HG03039 (cell line): ENCODE data around the gene CEP70.
"Not testable (repeated sequence)": the region's sequence is repeated elsewhere in the genome, so short reads cannot be mapped to it uniquely, and the experiment has no call there.

ENCODE experiments used
- ATAC-seq: cut with Tn5 transposase; IDR thresholded peaks from one replicate; pipeline ENCODE4 v1.9.1; 2021; ENCODE audit warnings: mild to moderate bottlenecking, moderate library complexity; ENCODE audit not compliant: unreplicated experiment

The CEP70 gene

DNA sequence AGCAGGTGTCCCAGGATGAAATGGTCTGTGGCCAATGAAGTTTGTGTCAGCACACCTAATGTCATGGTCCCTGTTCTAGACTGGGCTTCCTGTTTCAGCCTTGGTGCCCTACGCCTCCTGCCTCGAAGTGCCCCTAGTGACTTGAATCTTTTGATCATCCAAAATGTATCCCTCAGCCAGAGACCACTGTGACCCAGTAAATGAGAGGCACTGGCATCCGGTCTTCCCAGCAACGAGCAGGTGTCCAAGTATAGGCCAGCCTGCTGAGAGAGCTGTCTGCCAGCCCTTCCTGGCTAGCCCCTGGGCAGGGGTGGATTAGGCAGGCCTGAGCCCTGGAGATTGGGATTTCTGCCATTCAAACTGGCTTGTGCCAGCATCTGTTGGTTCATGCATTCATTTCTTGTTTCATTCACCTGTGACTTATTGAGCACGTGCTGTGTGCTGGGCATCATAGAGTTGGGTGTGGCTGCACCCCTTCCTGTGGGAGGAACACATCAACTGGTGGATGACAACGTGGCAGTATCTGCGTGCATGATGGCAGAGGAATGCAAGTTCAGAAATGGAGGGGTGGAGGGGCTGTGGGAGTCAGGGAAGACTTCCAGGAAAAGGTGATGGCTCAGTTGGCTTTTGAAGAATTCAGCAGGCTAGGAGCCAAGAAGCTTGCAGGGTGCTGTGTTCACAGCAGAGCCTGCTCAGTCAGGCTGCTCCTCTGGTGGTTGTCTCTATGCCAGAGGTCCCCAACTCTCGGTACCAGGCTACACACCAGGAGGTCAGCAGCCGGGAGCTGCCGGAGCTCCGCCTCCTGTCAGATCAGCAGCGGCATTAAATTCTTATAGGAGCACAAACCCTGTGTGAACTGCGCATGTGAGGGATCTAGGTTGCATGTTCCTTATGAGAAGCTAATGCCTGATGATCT is 138.0 kb downstream of the CEP70 start:
- no peak for ATAC-seq

DNA sequence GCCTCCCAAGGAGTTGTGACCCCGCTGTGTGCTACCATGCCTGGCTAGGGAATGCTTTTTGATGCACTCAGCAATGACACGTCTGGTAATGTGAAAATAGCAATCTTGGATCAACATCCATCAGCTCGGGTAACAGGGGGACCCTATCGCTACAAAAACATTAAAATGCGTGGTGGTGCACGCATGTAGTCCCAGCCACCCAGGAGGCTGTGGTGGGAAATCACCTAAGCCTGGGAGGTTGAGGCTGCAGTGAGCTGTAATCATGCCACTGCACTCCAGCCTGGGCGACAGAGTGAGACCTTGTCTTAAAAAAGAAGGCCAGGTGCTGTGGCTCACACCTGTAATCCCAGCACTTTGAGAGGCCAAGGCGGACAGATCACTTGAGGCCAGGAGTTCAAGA is 140.1 kb downstream of the CEP70 start:
- not testable (repeated sequence) for ATAC-seq

DNA sequence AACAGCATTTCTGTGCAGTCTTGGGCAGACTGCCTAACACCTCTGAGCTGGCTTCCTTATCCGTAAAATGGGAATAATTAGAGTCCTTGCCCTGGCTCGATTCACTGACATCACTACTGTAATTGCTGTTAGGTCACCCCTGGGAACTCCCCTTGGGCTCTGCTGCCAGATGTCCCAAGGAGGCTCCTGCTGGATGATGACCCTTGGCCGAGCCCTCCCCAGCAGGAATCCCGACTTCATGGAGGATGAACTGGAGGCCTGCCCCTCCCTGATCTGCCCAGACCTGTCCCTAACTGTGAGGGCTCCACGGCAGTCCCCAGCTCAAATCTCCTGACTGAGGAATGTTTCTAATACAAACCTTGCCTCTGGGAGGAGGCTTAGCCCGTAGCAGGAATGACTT is 141.6 kb downstream of the CEP70 start:
- ATAC-seq: no peak

DNA sequence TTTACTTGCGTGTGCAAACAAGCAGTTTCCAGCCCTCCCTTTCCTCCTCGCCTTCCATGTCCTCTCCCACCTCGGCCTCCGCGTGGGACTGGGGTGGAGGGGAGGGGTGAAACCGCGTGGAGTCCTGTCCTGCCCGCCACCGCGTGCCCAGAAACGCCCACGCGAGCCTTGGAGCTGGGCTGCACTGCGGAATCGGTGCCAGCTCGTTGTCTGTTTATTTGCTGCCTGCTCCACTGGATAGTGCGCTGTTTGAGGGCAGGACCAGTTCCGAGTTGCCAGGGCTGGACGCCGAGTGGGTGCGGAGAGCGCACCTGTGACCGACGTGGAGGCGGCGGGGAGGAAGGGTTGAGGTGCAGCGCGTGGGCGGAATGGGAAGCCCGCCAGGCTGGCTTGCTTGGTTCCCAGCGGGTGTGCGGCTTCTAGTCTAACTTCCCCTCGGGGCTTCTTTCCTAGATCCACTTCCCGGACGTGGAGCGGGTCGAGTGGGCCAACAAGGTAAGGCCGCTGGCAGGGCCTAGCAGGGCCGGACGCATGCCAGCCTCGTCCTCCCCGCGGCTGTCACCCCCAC is 142.4 kb downstream of the CEP70 start:
- ATAC-seq: no peak

DNA sequence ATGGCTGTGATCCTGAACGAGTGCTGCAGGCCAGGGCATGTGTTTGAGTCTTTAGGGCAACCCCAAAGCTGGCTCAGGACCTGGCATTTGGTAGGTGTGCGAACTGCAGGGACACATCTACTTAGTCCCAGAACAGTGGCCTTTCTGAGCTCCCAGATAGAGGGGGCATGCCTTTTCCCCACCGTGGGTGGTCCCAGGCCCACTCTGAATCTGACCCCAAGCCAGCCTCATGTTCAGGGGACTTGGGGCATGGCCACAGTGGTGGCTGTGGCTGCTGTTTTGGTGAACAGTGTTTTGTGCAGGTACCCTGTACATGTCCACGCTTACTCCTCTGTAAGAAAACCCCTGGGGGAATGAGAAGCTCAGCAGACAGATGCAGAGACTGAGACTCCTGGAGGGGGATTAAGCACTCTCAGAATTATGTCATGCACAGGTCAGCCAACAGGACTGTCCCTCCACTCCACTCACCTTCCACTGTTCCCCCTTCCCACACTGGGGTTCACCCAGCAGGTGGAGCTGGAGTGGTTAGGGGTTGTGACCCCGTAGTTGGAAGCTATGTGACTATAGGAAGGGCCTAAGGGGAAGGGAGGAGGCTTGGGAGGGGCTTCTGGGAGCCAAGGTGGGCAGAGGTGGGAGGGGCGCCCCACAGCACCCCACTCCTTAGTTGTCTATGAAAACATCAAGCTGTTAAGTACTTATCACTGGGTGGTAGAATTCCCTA is 143.2 kb downstream of the CEP70 start:
- no peak for ATAC-seq

DNA sequence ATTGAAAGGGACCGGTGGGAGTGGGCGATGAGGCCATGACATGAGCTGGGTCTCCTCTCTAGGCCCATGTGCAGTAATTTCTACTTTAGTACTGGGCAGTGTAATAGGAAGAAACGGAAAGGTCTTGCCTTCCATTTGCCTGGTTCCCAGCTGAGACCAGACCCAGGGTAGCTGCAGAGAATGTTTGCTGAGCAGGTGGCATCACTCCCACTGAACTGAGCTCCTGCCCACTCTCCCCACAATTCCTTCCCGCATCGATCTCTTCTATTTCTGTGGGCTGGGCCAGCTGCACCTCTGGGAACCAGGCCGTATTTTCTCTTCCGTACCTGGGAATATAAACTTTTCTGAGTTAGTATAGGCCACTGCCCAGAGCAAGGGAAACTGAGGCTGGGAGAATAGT is 143.9 kb downstream of the CEP70 start:
- no peak for ATAC-seq

DNA sequence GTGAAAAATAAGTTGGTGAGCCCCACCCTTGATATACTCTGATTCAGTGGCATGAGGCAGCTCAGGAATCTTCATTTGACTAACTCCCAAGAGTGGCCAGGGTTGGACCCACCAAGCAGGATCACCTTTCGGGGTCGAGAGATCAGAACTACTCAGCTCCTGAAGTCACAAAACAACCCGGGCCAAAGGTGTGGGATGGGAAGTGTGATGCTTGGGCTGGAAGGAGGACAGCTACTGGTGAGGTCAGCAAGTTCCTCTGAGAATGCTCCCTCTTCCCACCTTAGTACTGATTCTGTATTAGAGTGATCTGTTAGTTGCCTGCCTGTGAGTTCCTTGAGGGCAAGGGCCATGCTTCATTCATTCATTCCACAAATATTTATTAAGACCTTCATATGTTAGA is 144.6 kb downstream of the CEP70 start:
- no peak for ATAC-seq

DNA sequence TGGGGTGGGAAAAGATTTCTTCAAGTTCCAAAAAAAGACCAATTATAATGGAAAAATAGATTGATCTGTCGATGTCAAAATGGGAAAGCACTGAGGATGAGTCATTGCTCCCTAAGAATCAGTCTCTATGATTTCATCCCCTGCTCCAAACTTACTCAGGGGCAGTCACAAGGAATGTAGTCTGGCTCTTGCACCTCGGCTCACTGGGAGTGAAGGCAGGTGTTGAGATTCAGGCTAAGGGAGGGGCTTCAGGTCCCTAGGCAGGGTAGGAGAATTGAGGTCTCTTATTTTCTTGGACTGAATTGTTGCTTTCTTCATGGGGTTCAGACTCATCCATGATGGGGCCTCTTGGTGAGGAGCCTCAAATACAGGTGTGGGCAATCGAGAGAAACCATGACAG is 145.4 kb downstream of the CEP70 start:
- no peak for ATAC-seq

DNA sequence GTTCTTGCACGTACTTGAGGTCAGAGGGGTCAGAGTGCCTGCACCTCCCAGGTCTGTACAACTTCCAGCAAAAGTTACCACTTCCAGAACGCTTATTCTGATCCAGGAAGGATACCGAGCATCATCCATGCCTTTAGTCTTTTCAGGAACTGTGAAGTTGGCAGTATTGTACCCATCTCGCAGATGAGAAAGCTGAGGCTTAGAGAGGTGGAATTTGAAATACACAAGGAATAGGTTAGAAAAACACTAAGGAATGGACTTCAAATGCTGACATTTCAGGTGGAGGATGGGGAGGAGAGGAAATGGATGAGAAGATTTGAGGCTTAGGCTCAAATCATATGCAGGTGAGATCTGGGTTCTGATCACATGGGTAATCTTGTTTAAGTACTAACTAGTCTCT is 148.4 kb downstream of the CEP70 start:
- no peak for ATAC-seq

DNA sequence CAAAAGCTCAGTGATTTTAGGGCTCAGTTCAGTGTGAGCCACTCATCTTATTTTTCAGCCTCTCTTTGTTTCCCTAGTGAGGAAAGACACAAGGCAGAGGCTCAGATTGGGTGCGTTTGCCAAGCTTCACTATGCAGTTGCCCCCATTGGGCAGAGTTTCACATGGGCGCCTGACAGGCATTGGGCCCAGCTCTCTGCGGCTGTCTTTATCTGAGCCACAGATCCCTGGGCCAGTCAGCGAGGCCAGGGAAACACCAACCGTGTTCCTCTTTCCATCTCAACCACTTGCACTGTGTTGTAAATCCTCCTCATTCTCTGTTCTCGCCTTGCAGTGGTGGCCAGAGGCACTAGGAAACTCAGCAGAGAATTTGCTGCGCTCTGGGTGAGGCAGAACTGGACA is 148.8 kb downstream of the CEP70 start:
- ATAC-seq: no peak
